ENCODE data around the gene SPDYE6. TPM values are rescaled to one million over a fixed set of nuclear protein-coding genes. Genes with fewer than 3 reads are reported as not detected.

The SPDYE6 gene
- total and polyA plus RNA-seq, 2 of the 4 experiments (the other 2 are of a cell fraction) = not detected

DNA sequence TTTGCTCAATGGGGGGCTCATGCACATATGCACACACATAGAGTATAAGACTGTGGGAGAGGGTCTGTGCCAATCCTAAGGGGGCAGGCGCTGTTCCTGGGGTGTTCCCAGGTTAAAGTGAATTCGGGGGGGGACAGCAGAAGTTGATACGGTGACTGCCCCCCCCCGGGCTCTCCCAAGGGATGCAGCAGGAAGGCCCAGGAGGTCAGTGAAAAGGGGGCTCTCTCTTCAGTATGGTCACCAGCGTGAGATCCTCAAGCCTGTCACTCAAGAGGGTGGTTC is 32.4 kb downstream of the SPDYE6 start:
- TF ChIP-seq BHLHE40 (IDR thresholded peaks at IDR 0.05; ENCODE audit: low read depth, low read length) = no peak
- TF ChIP-seq MXI1 (IDR thresholded peaks at IDR 0.05; ENCODE audit: borderline replicate concordance, low read depth, low read length) = no peak
- no peak for TF ChIP-seq RCOR1 (IDR thresholded peaks at IDR 0.05; ENCODE audit: insufficient replicate concordance, low read length)
- TF ChIP-seq RAD21 (IDR thresholded peaks at IDR 0.05; ENCODE audit: low read length) = no peak
- TF ChIP-seq, protein P1, sequence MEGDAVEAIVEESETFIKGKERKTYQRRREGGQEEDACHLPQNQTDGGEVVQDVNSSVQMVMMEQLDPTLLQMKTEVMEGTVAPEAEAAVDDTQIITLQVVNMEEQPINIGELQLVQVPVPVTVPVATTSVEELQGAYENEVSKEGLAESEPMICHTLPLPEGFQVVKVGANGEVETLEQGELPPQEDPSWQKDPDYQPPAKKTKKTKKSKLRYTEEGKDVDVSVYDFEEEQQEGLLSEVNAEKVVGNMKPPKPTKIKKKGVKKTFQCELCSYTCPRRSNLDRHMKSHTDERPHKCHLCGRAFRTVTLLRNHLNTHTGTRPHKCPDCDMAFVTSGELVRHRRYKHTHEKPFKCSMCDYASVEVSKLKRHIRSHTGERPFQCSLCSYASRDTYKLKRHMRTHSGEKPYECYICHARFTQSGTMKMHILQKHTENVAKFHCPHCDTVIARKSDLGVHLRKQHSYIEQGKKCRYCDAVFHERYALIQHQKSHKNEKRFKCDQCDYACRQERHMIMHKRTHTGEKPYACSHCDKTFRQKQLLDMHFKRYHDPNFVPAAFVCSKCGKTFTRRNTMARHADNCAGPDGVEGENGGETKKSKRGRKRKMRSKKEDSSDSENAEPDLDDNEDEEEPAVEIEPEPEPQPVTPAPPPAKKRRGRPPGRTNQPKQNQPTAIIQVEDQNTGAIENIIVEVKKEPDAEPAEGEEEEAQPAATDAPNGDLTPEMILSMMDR (conservative IDR thresholded peaks at IDR 0.05; ENCODE audit: low read depth, low read length) = no peak
- no peak for TF ChIP-seq MAFK (IDR thresholded peaks at IDR 0.05; ENCODE audit: low read depth, low read length)
- TF ChIP-seq CEBPB (IDR thresholded peaks at IDR 0.05; ENCODE audit: low read depth, low read length) = no peak
- TF ChIP-seq POLR2A (IDR thresholded peaks at IDR 0.05; ENCODE audit: low read depth, low read length) = no peak
- no peak for TF ChIP-seq CHD1 (IDR thresholded peaks at IDR 0.05; ENCODE audit: low read depth, low read length)
- TF ChIP-seq SMC3 (IDR thresholded peaks at IDR 0.05; ENCODE audit: low read depth, low read length) = no peak
- TF ChIP-seq FOS (IDR thresholded peaks at IDR 0.05; ENCODE audit: low read depth, low read length) = no peak
- H3K9ac ChIP-seq (ENCODE audit: low read depth, low read length) = no peak overlapping the region
- no peaks in the 10 kb centered on the region for H4K20me1 ChIP-seq (ENCODE audit: insufficient read depth, low read length)
- H3K9me3 ChIP-seq (ENCODE audit: control insufficient read depth, insufficient read depth, low read length) = no peaks in the 10 kb centered on the region
- no peak overlapping the region for H4K8ac ChIP-seq (ENCODE audit: low read depth in 2 of 2, low read length in 2 of 2)
- no peak overlapping the region for H3K18ac ChIP-seq (ENCODE audit: low read depth, low read length)
- H2AK5ac ChIP-seq (ENCODE audit: low read depth, low read length) = no peak overlapping the region
- H3K14ac ChIP-seq (replicated peaks; ENCODE audit: low read depth, low read length) = no peak overlapping the region
- intact Hi-C loops (cut with micrococcal nuclease) = no loop called here
- no peak overlapping the region for H3K4me2 ChIP-seq (ENCODE audit: low read depth, low read length)
- no peak overlapping the region for H4K5ac ChIP-seq (ENCODE audit: low read depth, low read length)
- no peaks in the 10 kb centered on the region for H3K4me1 ChIP-seq (ENCODE audit: control insufficient read depth, insufficient read depth, low read length)
- DNase-seq (no peak), ATAC-seq (ENCODE audit: low read depth) (no peak)
- peaks cover 6% of the 10 kb centered on the region for H3K27me3 ChIP-seq (ENCODE audit: control insufficient read depth, insufficient read depth, low read length)
- H2BK5ac ChIP-seq (ENCODE audit: low read depth, low read length, poor library complexity, severe bottlenecking) = no peak overlapping the region
- H3K23ac ChIP-seq (ENCODE audit: low read depth, low read length) = no peak overlapping the region
- H2BK20ac ChIP-seq (ENCODE audit: low read depth, low read length) = no peak overlapping the region
- H3K36me3 ChIP-seq (ENCODE audit: control insufficient read depth, insufficient read depth, low read length) = peaks cover 1% of the 10 kb centered on the region; the same call in 1 of the 2 replicates
- H3K27ac ChIP-seq (ENCODE audit: insufficient read depth, low read length) = no peak overlapping the region
- H4K91ac ChIP-seq (ENCODE audit: insufficient read depth, low read depth, low read length) = no peak overlapping the region
- dilution Hi-C loops (cut with HindIII; ENCODE audit: low sequenced_read_pairs, unreplicated experiment) = no loop called here
- ChIA-PET POLR2A (ENCODE audit: unreplicated experiment) (no interaction called here), CTCF (no interaction called here)
- peaks cover 4% of the 10 kb centered on the region; the same call in 1 of the 2 replicates for H3K9me1 ChIP-seq (ENCODE audit: insufficient read depth, low read length)
- no CpG with 5 or more reads among the region's 5 CpGs for WGBS, 2 experiments (ENCODE audit: extremely low coverage in 2 of 2, insufficient read length in 1 of 2)
- no peak overlapping the region for H2AK9ac ChIP-seq (replicated peaks; ENCODE audit: low read depth, low read length, poor library complexity)
- no peak overlapping the region for H2BK15ac ChIP-seq (ENCODE audit: low read depth, low read length)
- H3K4ac ChIP-seq (ENCODE audit: low read depth, low read length) = no peak overlapping the region
- H3K79me1 ChIP-seq (ENCODE audit: low read depth in 1 of 2, low read length in 2 of 2) = no peaks in the 10 kb centered on the region
- no peak overlapping the region for H3K56ac ChIP-seq (ENCODE audit: extremely low read depth, insufficient read depth, low read length)
- no peak overlapping the region for H2BK120ac ChIP-seq (ENCODE audit: low read depth, low read length)
- in situ Hi-C loops (cut with MboI; ENCODE audit: low sequenced_read_pairs) = no loop called here
- BruUV-seq (replicated peaks) = no TSS peak
- H3K4me3 ChIP-seq (ENCODE audit: insufficient read depth, low read depth, low read length) = no peak overlapping the region
- no peak overlapping the region for H2AFZ ChIP-seq (replicated peaks; ENCODE audit: low read length, poor library complexity)

All from IMR-90 (cell line).